GM12878 (cell line): ENCODE data around the gene F2RL1. TPM values are rescaled to one million over a fixed set of nuclear protein-coding genes. Genes with fewer than 3 reads are reported as not detected.
"Not testable (repeated sequence)": the region's sequence is repeated elsewhere in the genome, so short reads cannot be mapped to it uniquely, and the experiment has no call there.

Source experiments
- ATAC-seq: fragments of 200-7000 bp; cut with Tn5 transposase; 3 replicates; pipeline ENCODE4 v1.9.1; 2020; ENCODE audit warnings: mild to moderate bottlenecking, moderate library complexity
- BruUV-seq: library from RNA; stranded (reverse); fragments of 400-500 nt; replicated peaks from 2 replicates; lab custom pipeline; 2021; lab: Mats Ljungman, UMichigan
- CTCF ChIA-PET: fragments of 300-600 bp; sonication (Branson Sonifier 250); formaldehyde crosslinking; extraction: SDS; loops from one replicate; lab custom pipeline; 2021; ENCODE audit warnings: inconsistent platforms; lab: Yijun Ruan, JAX
- POLR2A ChIA-PET: fragments of 350-600 bp; formaldehyde crosslinking; extraction: SDS; loops from one replicate; lab custom pipeline; 2021; ENCODE audit warnings: inconsistent platforms; lab: Charles Lee
- RAD21 ChIA-PET: fragments of 300-600 bp; sonication (Branson Sonifier 250); formaldehyde crosslinking; loops from one replicate; lab custom pipeline; 2023; ENCODE audit warnings: antibody characterized with exemption; ENCODE audit not compliant: unreplicated experiment; lab: Charles Lee
- SMC1A ChIA-PET: fragments of 300-600 bp; sonication (Branson Sonifier 250); formaldehyde crosslinking; loops from one replicate; lab custom pipeline; 2023; ENCODE audit not compliant: unreplicated experiment, uncharacterized antibody; lab: Charles Lee
- DNase-seq: peaks from one replicate; pipeline ENCODE4 v3.0.0-alpha.2; 2011; ENCODE audit warnings: low read depth, low spot score
- FAIRE-seq: peaks from 3 replicates; lab custom pipeline; 2011; peaks lifted over from hg19 to GRCh38; lab: Jason Lieb, UNC
- H2AFZ ChIP-seq: 2 replicates; pipeline ENCODE4 v1.6.0; 2011; ENCODE audit warnings: low read depth, low read length, control low read depth; ENCODE audit not compliant: control insufficient read depth
- H3K27ac ChIP-seq: 2 replicates; pipeline ENCODE4 v1.5.1; 2011; ENCODE audit warnings: control low read depth; ENCODE audit not compliant: control insufficient read depth, insufficient read depth
- H3K27me3 ChIP-seq, 2 experiments: replicated peaks in 1 of 2; 2 replicates each; pipeline versions ENCODE4 v1.6.0 to v1.6.1; 2011; ENCODE audit warnings: low read length in 1 of 2; ENCODE audit not compliant: control insufficient read depth in 2 of 2, insufficient read depth in 2 of 2
- H3K36me3 ChIP-seq, 2 experiments: 2 replicates each; pipeline ENCODE4 v1.5.1; 2011; ENCODE audit warnings: low read length in 1 of 2; ENCODE audit not compliant: control insufficient read depth in 2 of 2, insufficient read depth in 2 of 2
- H3K4me1 ChIP-seq: 2 replicates; pipeline ENCODE4 v1.6.1; 2011; ENCODE audit warnings: mild to moderate bottlenecking, low read length, moderate library complexity, mixed read lengths; ENCODE audit not compliant: control insufficient read depth, insufficient read depth
- H3K4me2 ChIP-seq: 2 replicates; pipeline ENCODE4 v1.6.0; 2011; ENCODE audit warnings: control low read depth; ENCODE audit not compliant: control insufficient read depth, insufficient read depth
- H3K4me3 ChIP-seq: fragments of 200-600 bp; sonication (generic); 2 replicates; pipeline ENCODE4 v1.5.1; 2016
- H3K79me2 ChIP-seq: 2 replicates; pipeline ENCODE4 v1.6.0; 2011; ENCODE audit warnings: low read length; ENCODE audit not compliant: control insufficient read depth, insufficient read depth
- H3K9ac ChIP-seq: 2 replicates; pipeline ENCODE4 v1.8.0; 2011; ENCODE audit warnings: low read length, control low read depth, mixed read lengths; ENCODE audit not compliant: control insufficient read depth, insufficient read depth
- H3K9me3 ChIP-seq: replicated peaks from 3 replicates; pipeline ENCODE4 v1.5.1; 2011; ENCODE audit warnings: mild to moderate bottlenecking, low read length; ENCODE audit not compliant: control insufficient read depth, insufficient read depth
- H4K20me1 ChIP-seq: 2 replicates; pipeline ENCODE4 v1.6.0; 2011; ENCODE audit not compliant: control insufficient read depth, insufficient read depth
- ETV6 ChIP-seq, 2 experiments: fragments of 450-650 bp in 1 of 2; IDR thresholded peaks in 1 of 2; conservative IDR thresholded peaks in 1 of 2; 2 replicates each; pipeline ENCODE4 v1.6.1; 2014; ENCODE audit warnings: antibody characterized with exemption in 1 of 2, borderline replicate concordance in 1 of 2, low read depth in 1 of 2, mild to moderate bottlenecking in 1 of 2, moderate library complexity in 1 of 2
- GATAD2B ChIP-seq: fragments of 450-650 bp; conservative IDR thresholded peaks from 2 replicates; pipeline ENCODE4 v1.6.1; 2017; ENCODE audit warnings: low read depth, mild to moderate bottlenecking, moderate library complexity
- MEF2B ChIP-seq: fragments of 450-650 bp; IDR thresholded peaks from 2 replicates; pipeline ENCODE4 v1.6.1; 2018; ENCODE audit warnings: mild to moderate bottlenecking, moderate library complexity; ENCODE audit not compliant: partially characterized antibody, poor library complexity, severe bottlenecking
- NFXL1 ChIP-seq: fragments of 450-650 bp; IDR thresholded peaks from 2 replicates; pipeline ENCODE4 v1.6.1; 2017; ENCODE audit warnings: antibody characterized with exemption, mild to moderate bottlenecking, borderline replicate concordance
- NR2F1 ChIP-seq: fragments of 450-650 bp; conservative IDR thresholded peaks from 2 replicates; pipeline ENCODE4 v1.6.1; 2017; ENCODE audit warnings: mild to moderate bottlenecking
- WGBS: methylation state at CpG from one replicate; pipeline ENCODE4 v1.1.6; 2016; ENCODE audit warnings: low lambda C conversion rate; ENCODE audit not compliant: insufficient replicate concordance, insufficient coverage; ENCODE audit errors: missing lambda C conversion rate; 5-methylcytosine and 5-hydroxymethylcytosine counted together
- in situ Hi-C: fragments of 300-500 bp; cut with MboI; formaldehyde crosslinking; loops from 9 replicates; pipeline ENCODE4 v1.14.3; 2018; ENCODE audit warnings: mixed read lengths
- intact Hi-C: fragments of 100-400 bp; cut with micrococcal nuclease; formaldehyde crosslinking; loops from one replicate; pipeline ENCODE4 v1.14.2; 2022; ENCODE audit not compliant: unreplicated experiment
- polyA plus RNA-seq, 11 experiments: library from polyadenylated mRNA; depleted of rRNA in 4 of 11; unstranded in 6 of 11; stranded (reverse) in 5 of 11; fragments of >200 nt; fragmentation: Nextera tagmentation in 4 of 11; fragmentation: Illumina TruSeq in 1 of 11; extraction: Ambion mirVana in 4 of 11; extraction: Trizol in 1 of 11; gene quantifications; 1 replicate in 1 of 11; 2 replicates in 10 of 11; pipeline versions ENCODE4 v1.2.1 to v1.2.3, GENCODE V29; 2011 to 2016; ENCODE audit warnings: inconsistent platforms in 2 of 11, missing spikeins in 2 of 11, low read depth in 1 of 11
- total RNA-seq, 4 experiments: library from RNA; depleted of rRNA in 3 of 4; stranded (reverse); fragments of >200 nt in 3 of 4; fragmentation: Illumina TruSeq in 1 of 4; extraction: Trizol in 1 of 4; gene quantifications; 2 replicates each; pipeline versions ENCODE4 v1.2.1 to v1.2.3, GENCODE V29; 2013 to 2021
- TF ChIP-seq, protein P1 (sequence below): fragments of 450-650 bp; IDR thresholded peaks from 2 replicates; pipeline ENCODE4 v1.6.1; 2018; ENCODE audit warnings: mild to moderate bottlenecking, low read depth, moderate library complexity; ENCODE audit not compliant: partially characterized antibody

The F2RL1 gene
- total and polyA plus RNA-seq, 10 of the 15 experiments (the other 5 are each of a cell fraction or from before 2014, with no cell fraction given) = 0.04 to 0.10 TPM; not detected in 8

DNA sequence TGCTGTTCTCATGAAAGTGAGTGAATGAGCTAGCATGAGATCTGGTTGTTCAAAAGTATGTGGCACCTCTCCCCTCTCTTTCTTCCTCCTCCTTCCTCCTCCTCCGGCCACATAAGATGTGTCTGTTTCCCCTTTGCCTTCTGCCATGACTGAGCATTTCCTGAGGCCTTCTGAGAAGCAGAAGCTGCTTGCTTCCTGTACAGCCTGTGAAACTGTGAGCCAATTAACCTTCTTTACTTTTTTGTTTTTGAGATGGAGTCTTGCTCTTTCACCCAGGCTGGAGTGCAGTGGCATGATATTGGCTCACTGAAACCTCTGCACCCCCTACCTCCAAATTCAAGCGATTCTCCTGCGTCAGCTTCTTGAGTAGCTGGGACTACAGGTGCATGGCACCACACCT, 37.1 kb downstream of the F2RL1 start:
- 68% methylated on average over 3 of the region's 3 CpGs for WGBS
- no TSS peak for BruUV-seq
- Histone ChIP-seq H3K9ac (no peak overlapping the region), H3K4me2 (no peak overlapping the region), H4K20me1 (no peaks in the 10 kb centered on the region), H3K4me3 (no peak overlapping the region), H2AFZ (peak overlapping the region; percentile 50), H3K9me3 (no peaks in the 10 kb centered on the region), H3K79me2 (no peaks in the 10 kb centered on the region), H3K36me3 (no peaks in the 10 kb centered on the region), H3K27ac (no peak overlapping the region), H3K27me3 (no peaks in the 10 kb centered on the region), H3K4me1 (peaks cover 4% of the 10 kb centered on the region; the same call in 1 of the 2 replicates)
- ChIA-PET SMC1A (interaction anchor here (1.4 kb wide), 1 partner anchor 81 kb away, joined by 4 read pairs; no protein-coding TSS in a partner anchor), CTCF (interaction anchor here (1.1 kb wide), 1 partner anchor 222 kb away, joined by 3 read pairs; no protein-coding TSS in a partner anchor), RAD21 (interaction anchor here (1.3 kb wide), 1 partner anchor 81 kb away, joined by 3 read pairs; no protein-coding TSS in a partner anchor), POLR2A (no interaction called here)
- ATAC-seq = peak; percentile 65
- in situ Hi-C loops (no loop called here), intact Hi-C loops (no loop called here)
- TF ChIP-seq, protein P1, sequence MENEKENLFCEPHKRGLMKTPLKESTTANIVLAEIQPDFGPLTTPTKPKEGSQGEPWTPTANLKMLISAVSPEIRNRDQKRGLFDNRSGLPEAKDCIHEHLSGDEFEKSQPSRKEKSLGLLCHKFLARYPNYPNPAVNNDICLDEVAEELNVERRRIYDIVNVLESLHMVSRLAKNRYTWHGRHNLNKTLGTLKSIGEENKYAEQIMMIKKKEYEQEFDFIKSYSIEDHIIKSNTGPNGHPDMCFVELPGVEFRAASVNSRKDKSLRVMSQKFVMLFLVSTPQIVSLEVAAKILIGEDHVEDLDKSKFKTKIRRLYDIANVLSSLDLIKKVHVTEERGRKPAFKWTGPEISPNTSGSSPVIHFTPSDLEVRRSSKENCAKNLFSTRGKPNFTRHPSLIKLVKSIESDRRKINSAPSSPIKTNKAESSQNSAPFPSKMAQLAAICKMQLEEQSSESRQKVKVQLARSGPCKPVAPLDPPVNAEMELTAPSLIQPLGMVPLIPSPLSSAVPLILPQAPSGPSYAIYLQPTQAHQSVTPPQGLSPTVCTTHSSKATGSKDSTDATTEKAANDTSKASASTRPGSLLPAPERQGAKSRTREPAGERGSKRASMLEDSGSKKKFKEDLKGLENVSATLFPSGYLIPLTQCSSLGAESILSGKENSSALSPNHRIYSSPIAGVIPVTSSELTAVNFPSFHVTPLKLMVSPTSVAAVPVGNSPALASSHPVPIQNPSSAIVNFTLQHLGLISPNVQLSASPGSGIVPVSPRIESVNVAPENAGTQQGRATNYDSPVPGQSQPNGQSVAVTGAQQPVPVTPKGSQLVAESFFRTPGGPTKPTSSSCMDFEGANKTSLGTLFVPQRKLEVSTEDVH = no peak
- TF ChIP-seq GATAD2B (no peak), NFXL1 (no peak), NR2F1 (no peak), ETV6 (conservative IDR thresholded peaks at IDR 0.05 in 1 of 2, IDR thresholded peaks at IDR 0.05 in 1 of 2; ENCODE audit: borderline replicate concordance in 1 of 2, low read depth in 1 of 2) (peak in 1 of 2 experiments; percentile 50; a peak in 1 of 4 replicates), MEF2B (no peak)
- no peak for FAIRE-seq
- no peak for DNase-seq

DNA sequence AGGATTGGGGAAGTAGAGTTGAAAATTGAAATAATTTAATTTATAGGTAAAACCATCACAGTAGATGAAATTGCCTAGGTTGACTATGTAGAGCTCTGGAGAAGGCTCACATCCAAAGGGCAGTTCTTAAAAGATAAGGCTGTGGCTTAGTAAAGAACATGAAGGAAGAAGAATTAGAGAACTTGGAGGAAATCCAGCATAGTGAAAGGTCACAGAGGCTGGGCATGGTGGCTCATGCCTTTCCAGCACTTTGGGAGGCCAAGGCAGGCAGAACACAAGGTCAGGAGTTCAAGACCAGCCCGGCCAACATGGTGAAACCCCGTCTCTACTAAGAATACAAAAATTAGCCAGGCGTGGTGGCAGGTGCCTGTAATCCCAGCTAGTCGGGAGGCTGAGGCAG, 38.0 kb downstream of the F2RL1 start:
- SMC1A ChIA-PET = interaction anchor here (1.4 kb wide), 1 partner anchor 82 kb away, joined by 4 read pairs; no protein-coding TSS in a partner anchor
- H3K79me2 ChIP-seq, H3K4me3 ChIP-seq, DNase-seq, H3K27ac ChIP-seq, H3K9me3 ChIP-seq, ATAC-seq, BruUV-seq, RAD21 ChIA-PET, H2AFZ ChIP-seq, H3K4me1 ChIP-seq, POLR2A ChIA-PET, H3K36me3 ChIP-seq, intact Hi-C loops, H3K9ac ChIP-seq, in situ Hi-C loops, H3K27me3 ChIP-seq, H4K20me1 ChIP-seq, FAIRE-seq, H3K4me2 ChIP-seq: not testable (repeated sequence)
- 65% methylated on average over 4 of the region's 4 CpGs for WGBS
- CTCF ChIA-PET = interaction anchor here (0.9 to 1.5 kb wide), 3 partner anchors 10 to 229 kb away, joined by 3 read pairs; no protein-coding TSS in a partner anchor
